Type B pancreatic cell (in vitro differentiated cells): ENCODE results near the gene MARF1. TPM values are rescaled to one million over a fixed set of nuclear protein-coding genes. Genes with fewer than 3 reads are reported as not detected.
"Not testable (repeated sequence)": the region's sequence is repeated elsewhere in the genome, so short reads cannot be mapped to it uniquely, and the experiment has no call there.

Experiments used
- DNase-seq: peaks from one replicate; pipeline ENCODE4 v3.0.0; 2021; ENCODE audit warnings: mixed read lengths; ENCODE audit not compliant: unreplicated experiment; ENCODE audit errors: extremely low spot score
- H3K27ac Mint-ChIP-seq: 2 replicates; pipeline ENCODE4 v1.8.0; 2021; ENCODE audit warnings: mild to moderate bottlenecking, mixed read lengths
- H3K27me3 Mint-ChIP-seq: 2 replicates; pipeline ENCODE4 v1.8.0; 2021; ENCODE audit warnings: mixed read lengths
- H3K36me3 Mint-ChIP-seq: 2 replicates; pipeline ENCODE4 v1.8.0; 2021; ENCODE audit warnings: mixed read lengths
- H3K4me1 Mint-ChIP-seq: one replicate; pipeline ENCODE4 v1.8.0; 2021; ENCODE audit warnings: mixed read lengths; ENCODE audit not compliant: unreplicated experiment
- H3K4me3 Mint-ChIP-seq: 2 replicates; pipeline ENCODE4 v1.8.0; 2021; ENCODE audit warnings: mild to moderate bottlenecking, mixed read lengths
- H3K9me3 Mint-ChIP-seq: 2 replicates; pipeline ENCODE4 v1.8.0; 2021; ENCODE audit warnings: mixed read lengths
- CTCF ChIP-seq: fragments of 200-600 bp; sonication (generic); conservative IDR thresholded peaks from 2 replicates; pipeline ENCODE4 v1.5.0; 2021; ENCODE audit warnings: antibody characterized with exemption, mild to moderate bottlenecking
- total RNA-seq: library from RNA; stranded (reverse); gene quantifications from 2 replicates; pipeline ENCODE4 v1.2.1, GENCODE V29; 2021; ENCODE audit warnings: low replicate concordance

Gene MARF1
- total RNA-seq, 1 donor from 2014 or later: 75.4 TPM

- DNase-seq: no peak
- Mint-ChIP-seq H3K27me3 (no peaks in the 10 kb centered on the region), H3K4me3 (no peak overlapping the region), H3K27ac (no peak overlapping the region), H3K9me3 (no peaks in the 10 kb centered on the region), H3K36me3 (peaks cover 4% of the 10 kb centered on the region), H3K4me1 (no peaks in the 10 kb centered on the region)
- TF ChIP-seq CTCF: no peak
Measured at GRCh38 chr16:15573274-15573895, 69.6 kb downstream of the MARF1 start.

GRCh38 chr16:15572329-15573001 is 70.5 kb downstream of the MARF1 start:
- TF ChIP-seq CTCF: no peak
- no peaks in the 10 kb centered on the region for H3K9me3 Mint-ChIP-seq
- H3K27me3 Mint-ChIP-seq: no peaks in the 10 kb centered on the region
- no peak overlapping the region for H3K4me3 Mint-ChIP-seq
- peaks cover 4% of the 10 kb centered on the region for H3K36me3 Mint-ChIP-seq
- no peak for DNase-seq
- H3K27ac Mint-ChIP-seq: no peak overlapping the region
- no peaks in the 10 kb centered on the region for H3K4me1 Mint-ChIP-seq

- no peak for DNase-seq
- Mint-ChIP-seq H3K4me3 (no peak overlapping the region), H3K4me1 (no peaks in the 10 kb centered on the region), H3K27me3 (no peaks in the 10 kb centered on the region), H3K9me3 (no peaks in the 10 kb centered on the region), H3K36me3 (no peaks in the 10 kb centered on the region), H3K27ac (no peak overlapping the region)
- no peak for TF ChIP-seq CTCF
Measured at GRCh38 chr16:15571557-15571956, 71.4 kb downstream of the MARF1 start.

GRCh38 chr16:15570666-15571065 is 72.3 kb downstream of the MARF1 start:
- H3K4me3 Mint-ChIP-seq, DNase-seq, H3K27ac Mint-ChIP-seq: not testable (repeated sequence)

GRCh38 chr16:15567823-15568222 is 75.1 kb downstream of the MARF1 start:
- H3K4me1 Mint-ChIP-seq: peaks cover 8% of the 10 kb centered on the region
- no peaks in the 10 kb centered on the region for H3K9me3 Mint-ChIP-seq
- no peak for TF ChIP-seq CTCF
- H3K27me3 Mint-ChIP-seq: no peaks in the 10 kb centered on the region
- no peak overlapping the region for H3K27ac Mint-ChIP-seq
- no peak for DNase-seq
- peaks cover 4% of the 10 kb centered on the region for H3K36me3 Mint-ChIP-seq
- no peak overlapping the region for H3K4me3 Mint-ChIP-seq

More at GRCh38 chr16:15570666-15571065, 72.3 kb downstream of the MARF1 start:
- not testable (repeated sequence) for H3K4me1 Mint-ChIP-seq, H3K27me3 Mint-ChIP-seq, H3K9me3 Mint-ChIP-seq, H3K36me3 Mint-ChIP-seq

- H3K36me3 Mint-ChIP-seq: peaks cover 4% of the 10 kb centered on the region
- H3K27me3 Mint-ChIP-seq: no peaks in the 10 kb centered on the region
- no peak overlapping the region for H3K4me3 Mint-ChIP-seq
- TF ChIP-seq CTCF: no peak
- no peak overlapping the region for H3K27ac Mint-ChIP-seq
- H3K9me3 Mint-ChIP-seq: no peaks in the 10 kb centered on the region
- peaks cover 8% of the 10 kb centered on the region for H3K4me1 Mint-ChIP-seq
- no peak for DNase-seq
Measured at GRCh38 chr16:15566095-15566494, 76.9 kb downstream of the MARF1 start.
